ENCODE results near the gene BRINP2. TPM values are rescaled to one million over a fixed set of nuclear protein-coding genes. Genes with fewer than 3 reads are reported as not detected.

BRINP2 gene
- total RNA-seq, 1 donor from 2014 or later: not detected

GRCh38 chr1:177128665-177129281 is 42.0 kb upstream of the BRINP2 start:
- no peaks in the 10 kb centered on the region for H3K4me1 Mint-ChIP-seq
- no peak for TF ChIP-seq CTCF (IDR thresholded peaks at IDR 0.05)

GRCh38 chr1:177130451-177130945 is 40.3 kb upstream of the BRINP2 start:
- Mint-ChIP-seq H3K27me3 (no peaks in the 10 kb centered on the region), H3K36me3 (ENCODE audit: low read depth) (no peaks in the 10 kb centered on the region), H3K4me1 (peaks cover 5% of the 10 kb centered on the region), H3K27ac (no peak overlapping the region), H3K4me3 (no peak overlapping the region), H3K9me3 (peaks cover 2% of the 10 kb centered on the region)
- ChIA-PET CTCF (no interaction called here), POLR2A (no interaction called here)
- DNase-seq: no peak
- TF ChIP-seq CTCF (IDR thresholded peaks at IDR 0.05): no peak
- intact Hi-C loops (cut with micrococcal nuclease): no loop called here
- ATAC-seq (ENCODE audit: low read depth): no peak

More at GRCh38 chr1:177128665-177129281, 42.0 kb upstream of the BRINP2 start:
- ChIA-PET POLR2A (no interaction called here), CTCF (no interaction called here)
- H3K27me3 Mint-ChIP-seq: no peaks in the 10 kb centered on the region
- ATAC-seq (ENCODE audit: low read depth) (no peak), DNase-seq (no peak)
- no peaks in the 10 kb centered on the region for H3K36me3 Mint-ChIP-seq (ENCODE audit: low read depth)
- no peak overlapping the region for H3K4me3 Mint-ChIP-seq
- intact Hi-C loops (cut with micrococcal nuclease): no loop called here
- H3K27ac Mint-ChIP-seq: no peak overlapping the region
- H3K9me3 Mint-ChIP-seq: peaks cover 2% of the 10 kb centered on the region

GRCh38 chr1:177131723-177132122 is 39.0 kb upstream of the BRINP2 start:
- Mint-ChIP-seq H3K27ac (no peak overlapping the region), H3K4me3 (no peak overlapping the region), H3K4me1 (peaks cover 5% of the 10 kb centered on the region), H3K27me3 (no peaks in the 10 kb centered on the region), H3K9me3 (peaks cover 2% of the 10 kb centered on the region), H3K36me3 (ENCODE audit: low read depth) (no peaks in the 10 kb centered on the region)
- no peak for ATAC-seq (ENCODE audit: low read depth)
- CTCF ChIA-PET: no interaction called here
- no peak for DNase-seq
- TF ChIP-seq CTCF (IDR thresholded peaks at IDR 0.05): no peak
- POLR2A ChIA-PET: no interaction called here
- intact Hi-C loops (cut with micrococcal nuclease): no loop called here

- peaks cover 5% of the 10 kb centered on the region for H3K4me1 Mint-ChIP-seq
- no peaks in the 10 kb centered on the region for H3K36me3 Mint-ChIP-seq (ENCODE audit: low read depth)
- H3K4me3 Mint-ChIP-seq: no peak overlapping the region
- no peak for DNase-seq
- TF ChIP-seq CTCF (IDR thresholded peaks at IDR 0.05): no peak
- ChIA-PET POLR2A (no interaction called here), CTCF (no interaction called here)
- peaks cover 2% of the 10 kb centered on the region for H3K9me3 Mint-ChIP-seq
- no peak for ATAC-seq (ENCODE audit: low read depth)
- H3K27me3 Mint-ChIP-seq: no peaks in the 10 kb centered on the region
- intact Hi-C loops (cut with micrococcal nuclease): no loop called here
- no peak overlapping the region for H3K27ac Mint-ChIP-seq
Observed at GRCh38 chr1:177132141-177132540, 38.6 kb upstream of the BRINP2 start.

- H3K9me3 Mint-ChIP-seq: peaks cover 2% of the 10 kb centered on the region
Observed at GRCh38 chr1:177133977-177134538, 36.7 kb upstream of the BRINP2 start.

More at GRCh38 chr1:177133977-177134538, 36.7 kb upstream of the BRINP2 start:
- Mint-ChIP-seq H3K27me3 (no peaks in the 10 kb centered on the region), H3K4me1 (peaks cover 5% of the 10 kb centered on the region), H3K4me3 (no peak overlapping the region), H3K36me3 (ENCODE audit: low read depth) (no peaks in the 10 kb centered on the region), H3K27ac (no peak overlapping the region)
- DNase-seq: no peak
- ATAC-seq (ENCODE audit: low read depth): no peak
- intact Hi-C loops (cut with micrococcal nuclease): no loop called here
- TF ChIP-seq CTCF (IDR thresholded peaks at IDR 0.05): no peak
- ChIA-PET CTCF (no interaction called here), POLR2A (no interaction called here)
